Ovary (tissue), 9 donors: ENCODE data around the gene KRTAP8-1. TPM values are rescaled to one million over a fixed set of nuclear protein-coding genes. Genes with fewer than 3 reads are reported as not detected.

Experiments used
- DNase-seq, 5 donors: peaks; one replicate each; pipeline ENCODE4 v3.0.0-alpha.2; 2019 to 2020
- H3K27ac ChIP-seq, 2 donors: fragments of 200-600 bp; one replicate each; pipeline versions ENCODE4 v1.5.1 to v1.8.0; 2019 to 2022
- H3K27me3 ChIP-seq: fragments of 200-600 bp; one replicate; pipeline ENCODE4 v1.8.0; 2022
- H3K36me3 ChIP-seq: fragments of 200-600 bp; sonication (generic); one replicate; pipeline ENCODE4 v1.5.1; 2019
- H3K4me1 ChIP-seq: one replicate; pipeline ENCODE4 v1.8.1; 2013; ENCODE audit warnings: mild to moderate bottlenecking, moderate library complexity; ENCODE audit not compliant: insufficient read depth
- H3K4me3 ChIP-seq: fragments of 200-600 bp; sonication (generic); one replicate; pipeline ENCODE4 v1.5.1; 2017
- H3K9me3 ChIP-seq, 2 donors: fragments of 200-600 bp in 1 of 2; sonication (generic) in 1 of 2; one replicate each; pipeline versions ENCODE4 v1.5.1 to v1.8.1; 2013 to 2019; ENCODE audit warnings: mild to moderate bottlenecking in 1 of 2, moderate library complexity in 1 of 2
- CTCF ChIP-seq, 3 donors: fragments of 450-650 bp in 2 of 3; fragments of 200-600 bp in 1 of 3; IDR thresholded peaks; one replicate each; pipeline versions ENCODE4 v1.5.1 to v1.8.0; 2016 to 2022; ENCODE audit warnings: antibody characterized with exemption in 3 of 3, mild to moderate bottlenecking in 1 of 3
- EP300 ChIP-seq: sonication (generic); formaldehyde crosslinking; IDR thresholded peaks from one replicate; pipeline ENCODE4 v1.6.1; 2017; ENCODE audit warnings: antibody characterized with exemption
- POLR2A ChIP-seq: fragments of 450-650 bp; IDR thresholded peaks from one replicate; pipeline ENCODE4 v1.6.1; 2017; ENCODE audit warnings: antibody characterized with exemption, mild to moderate bottlenecking, moderate library complexity
- WGBS, 3 donors: extraction: QIAGEN DNeasy Blood & Tissue Kit in 1 of 3; methylation state at CpG; one replicate each; pipeline versions ENCODE4 v1.1.5 to v1.1.7; 2013 to 2017; 5-methylcytosine and 5-hydroxymethylcytosine counted together
- intact Hi-C, 4 donors: fragments of 100-400 bp; cut with DNase I; formaldehyde crosslinking; loops; one replicate each; pipeline versions ENCODE4 v1.11.0 to v1.15.1; 2022 to 2023
- polyA plus RNA-seq, 2 donors: library from polyadenylated mRNA; stranded (reverse); fragments of 200-250 nt in 1 of 2; fragments of 350-450 nt in 1 of 2; fragmentation: Illumina TruSeq in 1 of 2; extraction: RNeasy Lipid Tissue Mini Kit (QIAGEN cat#74804) in 1 of 2; gene quantifications; one replicate each; pipeline ENCODE4 v1.2.3, GENCODE V29; 2013 to 2014
- small RNA-seq: library from RNA; depleted of rRNA; stranded (forward); fragments of <200 nt; gene quantifications from one replicate; pipeline ENCODE3, GENCODE V24; 2016
- total RNA-seq, 7 donors: library from RNA; depleted of rRNA in 2 of 7; stranded (reverse); fragments of >200 nt in 2 of 7; fragmentation: NEBNext Ultra II Directional in 3 of 7; extraction: Animal tissue kit (Norgen Biotek cat#: 25700) in 3 of 7; gene quantifications; one replicate each; pipeline versions ENCODE4 v1.1.0 to v1.2.4, GENCODE V29; 2016 to 2023
- donor health status: DM: no; HTN: no; CAD: no; lungs with moderate emphysema.
- donor health status: DM: no; HTN: no; CAD: no.
- donor health status: Bipolar disorder and iron deficiency.
- donor health status: DM: yes; HTN: yes; CAD: no.
- donor health status: DM: no; HTN: no; CAD: no.
- donor health status: DM: yes; HTN: yes; CAD: no.

KRTAP8-1 gene
- total and polyA plus RNA-seq, 9 donors: not detected

DNA sequence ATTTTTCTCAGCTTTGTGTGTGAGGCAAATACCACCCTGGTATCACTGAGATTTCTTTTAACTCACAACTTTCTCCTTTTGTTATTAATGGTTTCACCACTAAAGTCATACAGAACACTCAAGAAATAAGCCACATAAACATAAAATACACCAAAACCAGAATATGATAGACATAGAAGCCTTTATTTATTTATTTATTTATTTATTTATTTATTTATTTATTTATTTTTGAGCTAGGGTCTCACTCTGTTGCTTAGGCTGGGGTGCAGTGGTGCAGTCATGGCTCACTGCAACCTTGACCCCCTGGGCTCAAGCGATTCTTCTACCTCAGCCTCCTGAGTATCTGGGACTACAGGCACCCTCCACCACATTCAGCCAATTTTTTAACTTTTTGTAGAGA lies 12.5 kb downstream of the KRTAP8-1 start:
- no peak for TF ChIP-seq CTCF (IDR thresholded peaks at IDR 0.05)
- TF ChIP-seq POLR2A: no peak
- TF ChIP-seq EP300: no peak
- H3K27ac ChIP-seq: no peak overlapping the region
- 82 to 94% (median 88%) methylated on average over 1 of the region's 1 CpG for WGBS, 3 donors
- no peaks in the 10 kb centered on the region for H3K27me3 ChIP-seq
- no peaks in the 10 kb centered on the region for H3K9me3 ChIP-seq
- H3K36me3 ChIP-seq: no peaks in the 10 kb centered on the region
- intact Hi-C loops: no loop called here
- H3K4me1 ChIP-seq: no peaks in the 10 kb centered on the region
- no peak for DNase-seq
- no peak overlapping the region for H3K4me3 ChIP-seq

DNA sequence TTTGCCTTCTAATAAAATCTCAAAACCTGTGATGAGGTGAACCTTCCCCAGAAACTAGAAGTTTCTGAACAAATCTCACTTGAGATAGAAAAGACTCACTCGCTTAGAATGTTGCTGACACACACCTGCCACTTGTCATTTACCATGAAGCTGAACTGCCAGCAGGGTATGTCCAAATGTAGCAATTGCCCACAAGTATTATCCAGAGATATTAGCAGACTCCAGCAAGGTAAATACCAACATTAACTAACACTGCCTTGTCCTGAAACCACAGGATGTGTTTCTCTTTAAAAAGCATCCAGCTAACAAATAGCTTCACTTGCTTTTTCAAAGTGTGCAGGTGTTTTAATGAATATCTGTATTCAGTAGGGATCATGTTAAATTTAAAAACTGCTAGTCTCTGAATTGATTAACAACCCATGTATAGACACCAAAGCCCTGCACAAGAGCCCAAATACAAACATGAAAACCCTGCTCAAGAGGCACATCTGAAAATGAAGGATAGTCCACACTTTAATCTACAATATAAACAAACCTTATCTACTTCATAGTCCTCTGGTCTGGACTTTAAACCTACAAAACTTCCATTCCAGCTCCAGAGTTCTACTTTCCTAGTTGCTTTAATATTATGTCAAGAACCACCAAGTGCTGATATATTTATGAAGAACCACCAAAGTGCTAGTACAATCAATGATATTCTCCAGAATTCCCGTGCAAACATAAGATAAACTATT lies 19.3 kb downstream of the KRTAP8-1 start:
- Histone ChIP-seq H3K27me3 (no peaks in the 10 kb centered on the region), H3K36me3 (no peaks in the 10 kb centered on the region), H3K4me1 (no peaks in the 10 kb centered on the region), H3K4me3 (no peak overlapping the region), H3K27ac (no peak overlapping the region), H3K9me3 (no peaks in the 10 kb centered on the region)
- 42 to 59% (median 57%) methylated on average over 2 of the region's 2 CpGs for WGBS, 3 donors
- intact Hi-C loops: no loop called here
- TF ChIP-seq CTCF (IDR thresholded peaks at IDR 0.05) (no peak), POLR2A (no peak), EP300 (no peak)
- DNase-seq: no peak

DNA sequence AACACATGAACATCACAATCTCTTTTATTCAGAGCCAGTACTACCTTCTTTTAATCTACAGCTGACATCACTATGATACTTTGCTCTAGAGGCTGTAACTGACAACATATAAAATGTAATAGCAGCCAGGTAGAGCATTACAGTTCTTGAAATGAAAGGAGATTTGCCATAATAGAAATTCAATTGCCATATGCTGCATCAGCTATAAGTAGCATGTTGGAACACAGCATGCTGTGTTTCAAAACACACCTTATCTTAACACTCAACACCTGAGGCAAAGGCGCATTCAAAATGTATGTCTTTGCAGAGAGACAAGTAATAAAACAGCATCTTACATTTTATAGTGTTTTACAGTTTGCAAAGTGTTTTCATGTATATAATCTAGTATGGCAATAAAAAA lies 33.8 kb downstream of the KRTAP8-1 start:
- WGBS, 3 donors: 81 to 93% (median 92%) methylated on average over 1 of the region's 1 CpG
- no peak overlapping the region for H3K4me3 ChIP-seq
- H3K27ac ChIP-seq: no peak overlapping the region
- no peaks in the 10 kb centered on the region for H3K36me3 ChIP-seq
- intact Hi-C loops: no loop called here
- H3K9me3 ChIP-seq: no peaks in the 10 kb centered on the region
- no peak for TF ChIP-seq EP300
- TF ChIP-seq POLR2A: no peak
- TF ChIP-seq CTCF (IDR thresholded peaks at IDR 0.05): no peak
- no peak for DNase-seq
- H3K27me3 ChIP-seq: no peaks in the 10 kb centered on the region
- H3K4me1 ChIP-seq: no peaks in the 10 kb centered on the region

GRCh38 chr21:30769724-30770431 lies 43.2 kb downstream of the KRTAP8-1 start:
- 86 to 88% (median 87%) methylated on average over 4 of the region's 4 CpGs for WGBS, 3 donors
- H3K4me1 ChIP-seq: no peaks in the 10 kb centered on the region
- H3K36me3 ChIP-seq: no peaks in the 10 kb centered on the region
- no peak for DNase-seq
- no peak overlapping the region for H3K27ac ChIP-seq
- intact Hi-C loops: no loop called here
- H3K27me3 ChIP-seq: no peaks in the 10 kb centered on the region
- H3K4me3 ChIP-seq: no peak overlapping the region
- TF ChIP-seq EP300 (no peak), POLR2A (no peak), CTCF (IDR thresholded peaks at IDR 0.05) (no peak)
- no peaks in the 10 kb centered on the region for H3K9me3 ChIP-seq

Small RNA genes within 50 kb of the gene (small RNA-seq; reads per million reads assigned to genes)
- gene AP000244.1 (not detected), gene KRTAP8-2P (not detected), gene KRTAP8-3P (not detected)

Other genes starting within 250 kb of the KRTAP8-1 start
- gene KRTAP22-2, start 222.9 kb downstream of the KRTAP8-1 start, total RNA-seq: not detected
- gene KRTAP22-2, start 222.9 kb downstream of the KRTAP8-1 start, polyA plus RNA-seq: not detected
- not detected for gene KRTAP6-3, start 220.8 kb downstream of the KRTAP8-1 start, total RNA-seq
- gene KRTAP6-3, start 220.8 kb downstream of the KRTAP8-1 start, polyA plus RNA-seq: not detected
- not detected for gene KRTAP6-2, start 214.4 kb downstream of the KRTAP8-1 start, total RNA-seq
- gene KRTAP6-2, start 214.4 kb downstream of the KRTAP8-1 start, polyA plus RNA-seq: not detected
- gene KRTAP22-1, start 212.2 kb downstream of the KRTAP8-1 start, total RNA-seq: not detected
- gene KRTAP22-1, start 212.2 kb downstream of the KRTAP8-1 start, polyA plus RNA-seq: not detected
- gene KRTAP6-1, start 199.3 kb downstream of the KRTAP8-1 start, total RNA-seq: not detected
- gene KRTAP6-1, start 199.3 kb downstream of the KRTAP8-1 start, polyA plus RNA-seq: not detected
- not detected for gene KRTAP20-1, start 196.8 kb downstream of the KRTAP8-1 start, total RNA-seq
- gene KRTAP20-1, start 196.8 kb downstream of the KRTAP8-1 start, polyA plus RNA-seq: not detected
- not detected for gene KRTAP20-4, start 192.6 kb downstream of the KRTAP8-1 start, total RNA-seq
- not detected for gene KRTAP20-4, start 192.6 kb downstream of the KRTAP8-1 start, polyA plus RNA-seq
- not detected for gene KRTAP20-2, start 178.1 kb downstream of the KRTAP8-1 start, total RNA-seq
- gene KRTAP20-2, start 178.1 kb downstream of the KRTAP8-1 start, polyA plus RNA-seq: not detected
- not detected for gene KRTAP20-3, start 170.4 kb downstream of the KRTAP8-1 start, total RNA-seq
- not detected for gene KRTAP20-3, start 170.4 kb downstream of the KRTAP8-1 start, polyA plus RNA-seq
- not detected for gene KRTAP21-3, start 94.5 kb downstream of the KRTAP8-1 start, total RNA-seq
- gene KRTAP21-3, start 94.5 kb downstream of the KRTAP8-1 start, polyA plus RNA-seq: not detected
- not detected for gene KRTAP21-2, start 66.0 kb downstream of the KRTAP8-1 start, total RNA-seq
- gene KRTAP21-2, start 66.0 kb downstream of the KRTAP8-1 start, polyA plus RNA-seq: not detected
- gene KRTAP21-1, start 57.8 kb downstream of the KRTAP8-1 start, total RNA-seq: not detected
- not detected for gene KRTAP21-1, start 57.8 kb downstream of the KRTAP8-1 start, polyA plus RNA-seq
- not detected for gene KRTAP7-1, start 16.5 kb upstream of the KRTAP8-1 start, total RNA-seq
- gene KRTAP7-1, start 16.5 kb upstream of the KRTAP8-1 start, polyA plus RNA-seq: not detected
- gene KRTAP11-1, start 68.3 kb upstream of the KRTAP8-1 start, total RNA-seq: not detected
- not detected for gene KRTAP11-1, start 68.3 kb upstream of the KRTAP8-1 start, polyA plus RNA-seq
- gene KRTAP19-8, start 225.2 kb upstream of the KRTAP8-1 start, total RNA-seq: not detected
- gene KRTAP19-8, start 225.2 kb upstream of the KRTAP8-1 start, polyA plus RNA-seq: not detected